ENCODE data around the gene KATNBL1. TPM values are rescaled to one million over a fixed set of nuclear protein-coding genes. Genes with fewer than 3 reads are reported as not detected.

KATNBL1 gene
- total RNA-seq, 1 experiment from 2014 or later, result 46.8 TPM

- H2BK12ac ChIP-seq (ENCODE audit: insufficient read length, low read depth, low read length), result no peak overlapping the region
- no peak overlapping the region for H3K4me3 Mint-ChIP-seq
- no peaks in the 10 kb centered on the region for H3K4me1 ChIP-seq (ENCODE audit: insufficient read depth, low read length)
- H3K56ac ChIP-seq (ENCODE audit: insufficient read length, low read depth, low read length), result no peak overlapping the region
- H2BK5ac ChIP-seq (ENCODE audit: insufficient read length, low read length), result no peak overlapping the region
- no peak overlapping the region for H2AK5ac ChIP-seq (ENCODE audit: insufficient read length, low read length)
- WGBS (ENCODE audit: extremely low coverage, insufficient read length, low lambda C conversion rate), result no CpG with 5 or more reads among the region's 6 CpGs
- no peak overlapping the region for H3T11ph ChIP-seq (ENCODE audit: low read length)
- no peak overlapping the region for H2BK15ac ChIP-seq (ENCODE audit: low read depth, low read length)
- no peak for TF ChIP-seq CTCF (conservative IDR thresholded peaks at IDR 0.05)
- no peak for DNase-seq
- H3K36me3 Mint-ChIP-seq (ENCODE audit: insufficient read depth in 1 of 3, low read depth in 3 of 3), result peaks cover 25 to 75% (median 63%) of the 10 kb centered on the region in 3 experiments
- H3K4ac ChIP-seq (ENCODE audit: low read depth, low read length), result no peak overlapping the region
- H3K79me1 ChIP-seq (ENCODE audit: insufficient read depth, low read depth, low read length, poor library complexity, severe bottlenecking), result no peaks in the 10 kb centered on the region
- H3K27ac ChIP-seq (ENCODE audit: insufficient read length, low read depth, low read length), result no peak overlapping the region
- H4K5ac ChIP-seq (ENCODE audit: insufficient read length, low read depth, low read length), result no peak overlapping the region
- no peaks in the 10 kb centered on the region for H3K27me3 ChIP-seq (ENCODE audit: insufficient read depth, low read length)
- H4K20me1 ChIP-seq (ENCODE audit: control insufficient read depth, insufficient read depth, insufficient read length), result no peaks in the 10 kb centered on the region
- no peak overlapping the region for H2BK20ac ChIP-seq (ENCODE audit: low read depth, low read length, poor library complexity, severe bottlenecking)
- no peak overlapping the region for H3K23ac ChIP-seq (ENCODE audit: insufficient read length, low read depth, low read length)
- H2AFZ ChIP-seq (ENCODE audit: low read length), result no peak overlapping the region
- H3K79me2 ChIP-seq (ENCODE audit: insufficient read depth, low read length), result no peaks in the 10 kb centered on the region
- H4K8ac ChIP-seq (replicated peaks; ENCODE audit: insufficient read length, low read depth, low read length), result no peak overlapping the region
- no peak overlapping the region for H3K27ac Mint-ChIP-seq
- no peaks in the 10 kb centered on the region for H3K9me3 Mint-ChIP-seq
- no peaks in the 10 kb centered on the region for H3K23me2 ChIP-seq (ENCODE audit: insufficient read length, low read depth, low read length, poor library complexity, severe bottlenecking)
- no peak overlapping the region for H3K9ac ChIP-seq (ENCODE audit: extremely low read depth, insufficient read length, low read length)
- no peak overlapping the region for H3K4me2 ChIP-seq (ENCODE audit: insufficient read depth, insufficient read length, low read length)
- no peak overlapping the region for H3K18ac ChIP-seq (ENCODE audit: insufficient read length, low read depth, low read length)
- H3K4me1 Mint-ChIP-seq, result no peaks in the 10 kb centered on the region
- H2BK120ac ChIP-seq (ENCODE audit: low read depth, low read length, poor library complexity, severe bottlenecking), result no peak overlapping the region
- no peaks in the 10 kb centered on the region for H3K27me3 Mint-ChIP-seq (ENCODE audit: low read depth)
- H4K91ac ChIP-seq (ENCODE audit: insufficient read length, low read depth, low read length), result no peak overlapping the region
- H3K9me3 ChIP-seq (ENCODE audit: control insufficient read depth, low read depth, low read length), result no peaks in the 10 kb centered on the region
- H3K14ac ChIP-seq (ENCODE audit: insufficient read depth, low read length), result no peak overlapping the region
These were observed 62.3 kb downstream of the KATNBL1 start for GRCh38 chr15:34147371-34148140.

Measured in H9 (cell line).